Activated B cell treated with CpG ODN at 0.5 μM for 24 hours (primary cell): ENCODE results near the gene MACROD2. TPM values are rescaled to one million over a fixed set of nuclear protein-coding genes. Genes with fewer than 3 reads are reported as not detected.

Experiments used
- ATAC-seq: fragments of 200-7000 bp; cut with Tn5 transposase; one replicate; pipeline ENCODE4 v1.10.0; 2021; ENCODE audit warnings: low read depth, mild to moderate bottlenecking, moderate library complexity
- CTCF ChIA-PET: fragments of 350-600 bp; sonication (Branson Sonifier 250); formaldehyde crosslinking; loops from one replicate; lab custom pipeline; 2021; ENCODE audit warnings: antibody characterized with exemption; lab: Charles Lee
- POLR2A ChIA-PET: fragments of 350-600 bp; sonication (Branson Sonifier 250); formaldehyde crosslinking; loops from one replicate; lab custom pipeline; 2021; ENCODE audit warnings: antibody characterized with exemption; lab: Charles Lee
- DNase-seq: peaks from one replicate; pipeline ENCODE4 v3.0.0; 2022
- H3K27ac Mint-ChIP-seq: one replicate; pipeline ENCODE4 v1.8.0; 2020; ENCODE audit warnings: mixed read lengths
- H3K27me3 Mint-ChIP-seq: one replicate; pipeline ENCODE4 v1.8.0; 2021; ENCODE audit warnings: mixed read lengths
- H3K36me3 Mint-ChIP-seq: one replicate; pipeline ENCODE4 v1.8.0; 2021; ENCODE audit warnings: low read depth, mixed read lengths
- H3K4me1 Mint-ChIP-seq: one replicate; pipeline ENCODE4 v1.8.0; 2021; ENCODE audit warnings: mixed read lengths
- H3K4me3 Mint-ChIP-seq: one replicate; pipeline ENCODE4 v1.8.0; 2020; ENCODE audit warnings: mild to moderate bottlenecking, mixed read lengths
- H3K9me3 Mint-ChIP-seq: one replicate; pipeline ENCODE4 v1.8.0; 2020; ENCODE audit warnings: mixed read lengths
- CTCF ChIP-seq: fragments of 200-600 bp; IDR thresholded peaks from one replicate; pipeline ENCODE4 v1.8.0; 2022; ENCODE audit warnings: antibody characterized with exemption, mild to moderate bottlenecking
- intact Hi-C: fragments of 100-400 bp; cut with micrococcal nuclease; formaldehyde crosslinking; loops from one replicate; pipeline ENCODE4 v1.15.1; 2024
- total RNA-seq: library from RNA; stranded (reverse); gene quantifications from 2 replicates; pipeline ENCODE4 v1.2.3, GENCODE V29; 2022

Gene MACROD2
- total RNA-seq, 1 donor from 2014 or later, result 55.1 TPM

DNA sequence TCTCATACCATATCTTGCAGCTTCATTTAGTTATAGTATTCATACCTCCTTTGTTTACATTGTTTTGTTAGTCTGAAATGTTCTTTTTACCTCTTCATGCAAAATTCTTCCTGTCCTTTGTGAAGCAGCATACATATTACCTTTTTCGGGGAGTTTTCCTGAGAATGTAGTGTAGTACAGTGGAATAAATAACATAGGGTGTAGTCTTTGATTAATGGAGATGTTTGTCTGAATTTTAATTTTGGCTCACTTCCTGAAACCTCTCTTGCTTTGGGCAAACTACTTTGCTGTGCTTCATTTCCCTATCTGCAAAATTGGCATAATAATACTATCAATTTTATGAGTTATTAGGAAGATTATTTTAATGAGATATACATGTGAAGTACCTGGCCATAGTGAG lies 5.6 kb downstream of the MACROD2 start:
- Mint-ChIP-seq H3K27ac (no peak overlapping the region), H3K4me3 (no peak overlapping the region), H3K27me3 (peaks cover 22% of the 10 kb centered on the region), H3K9me3 (no peaks in the 10 kb centered on the region), H3K36me3 (no peaks in the 10 kb centered on the region), H3K4me1 (peaks cover 3% of the 10 kb centered on the region)
- intact Hi-C loops, result no loop called here
- CTCF ChIA-PET, result no interaction called here
- POLR2A ChIA-PET, result no interaction called here
- DNase-seq (no peak), ATAC-seq (no peak)
- no peak for TF ChIP-seq CTCF

DNA sequence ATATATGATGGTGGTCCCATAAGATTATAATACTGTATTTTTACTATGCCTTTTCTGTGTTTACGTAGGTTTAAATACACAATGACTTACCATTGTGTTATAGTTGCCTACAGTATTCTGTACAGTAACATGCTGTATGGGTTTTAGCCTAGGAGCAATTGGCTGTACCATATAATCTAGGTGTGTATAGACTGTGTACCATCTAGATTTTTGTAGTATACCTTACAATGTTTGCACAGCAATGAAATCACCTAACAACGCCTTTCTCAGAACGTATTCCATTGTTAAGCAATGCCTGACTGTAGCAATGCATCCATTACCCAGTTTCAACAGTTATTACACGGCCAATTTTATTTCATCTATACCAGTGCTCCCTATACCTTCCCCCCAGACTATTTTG lies 10.7 kb downstream of the MACROD2 start:
- ATAC-seq, result no peak

DNA sequence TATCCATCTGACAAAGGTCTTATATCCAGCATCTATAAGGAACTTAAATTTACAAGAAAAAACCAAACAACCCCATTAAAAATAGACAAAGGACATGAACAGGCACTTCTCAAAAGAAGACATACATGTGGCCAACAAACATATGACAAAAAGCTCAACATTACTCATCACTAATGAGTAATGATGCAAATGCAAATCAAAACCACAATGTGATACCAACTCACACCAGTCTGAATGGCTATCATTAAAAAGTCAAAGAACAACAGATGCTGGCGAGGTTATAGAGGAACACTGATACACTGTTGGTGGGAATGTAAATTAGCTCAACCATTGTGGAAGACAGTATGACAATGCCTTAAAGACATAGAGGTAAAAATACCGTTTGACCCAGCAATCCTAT lies 13.9 kb downstream of the MACROD2 start:
- H3K4me3 Mint-ChIP-seq, result no peak overlapping the region

More for the DNA sequence above, 10.7 kb downstream of the MACROD2 start:
- Mint-ChIP-seq H3K4me1 (no peaks in the 10 kb centered on the region), H3K27me3 (peaks cover 2% of the 10 kb centered on the region), H3K27ac (no peak overlapping the region), H3K9me3 (peaks cover 3% of the 10 kb centered on the region), H3K36me3 (no peaks in the 10 kb centered on the region), H3K4me3 (no peak overlapping the region)
- DNase-seq, result no peak
- ChIA-PET CTCF (no interaction called here), POLR2A (no interaction called here)
- intact Hi-C loops, result no loop called here
- TF ChIP-seq CTCF, result no peak

DNA sequence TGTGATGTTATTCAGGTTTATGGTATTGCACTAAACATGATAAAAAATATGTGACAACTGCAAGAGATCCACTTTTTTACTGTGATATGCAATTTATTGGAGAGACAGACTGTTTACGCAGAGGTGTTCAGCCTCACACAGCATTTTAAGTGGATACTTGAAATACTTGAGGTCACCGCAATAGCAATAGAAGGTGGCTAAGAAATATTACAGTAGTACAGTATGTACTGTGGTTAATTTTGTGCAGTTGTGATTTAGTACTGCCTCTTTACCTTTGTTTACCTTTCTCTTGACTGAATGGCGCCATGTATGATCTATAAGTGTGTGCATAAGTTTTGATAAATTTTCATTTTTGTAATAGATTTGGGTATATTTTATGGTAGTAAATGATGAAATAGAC lies 17.4 kb downstream of the MACROD2 start:
- no peak for TF ChIP-seq CTCF

More for the DNA sequence above, 13.9 kb downstream of the MACROD2 start:
- H3K36me3 Mint-ChIP-seq, result no peaks in the 10 kb centered on the region
- TF ChIP-seq CTCF, result no peak
- no peak overlapping the region for H3K27ac Mint-ChIP-seq
- ChIA-PET CTCF (no interaction called here), POLR2A (no interaction called here)
- H3K27me3 Mint-ChIP-seq, result no peaks in the 10 kb centered on the region
- ATAC-seq, result no peak
- intact Hi-C loops, result no loop called here
- H3K9me3 Mint-ChIP-seq, result peaks cover 3% of the 10 kb centered on the region
- H3K4me1 Mint-ChIP-seq, result no peaks in the 10 kb centered on the region
- DNase-seq, result no peak

GRCh38 chr20:14030991-14031390 lies 35.7 kb downstream of the MACROD2 start:
- TF ChIP-seq CTCF, result no peak
- ChIA-PET CTCF (interaction anchor here (0.6 kb wide), 1 partner anchor 1082 kb away, joined by 3 read pairs; no protein-coding TSS in a partner anchor), POLR2A (no interaction called here)
- no peaks in the 10 kb centered on the region for H3K27me3 Mint-ChIP-seq
- no peak overlapping the region for H3K27ac Mint-ChIP-seq
- no peaks in the 10 kb centered on the region for H3K9me3 Mint-ChIP-seq
- H3K4me3 Mint-ChIP-seq, result no peak overlapping the region
- H3K36me3 Mint-ChIP-seq, result no peaks in the 10 kb centered on the region
- H3K4me1 Mint-ChIP-seq, result no peaks in the 10 kb centered on the region
- DNase-seq (no peak), ATAC-seq (no peak)
- intact Hi-C loops, result no loop called here

More for the DNA sequence above, 17.4 kb downstream of the MACROD2 start:
- DNase-seq (no peak), ATAC-seq (no peak)
- Mint-ChIP-seq H3K36me3 (no peaks in the 10 kb centered on the region), H3K27me3 (no peaks in the 10 kb centered on the region), H3K4me3 (no peak overlapping the region), H3K4me1 (no peaks in the 10 kb centered on the region), H3K9me3 (peaks cover 12% of the 10 kb centered on the region), H3K27ac (no peak overlapping the region)
- CTCF ChIA-PET, result no interaction called here
- POLR2A ChIA-PET, result no interaction called here
- intact Hi-C loops, result no loop called here
